ENCODE measurements around the gene PDE7B. TPM values are rescaled to one million over a fixed set of nuclear protein-coding genes. Genes with fewer than 3 reads are reported as not detected.

PDE7B gene
- total RNA-seq, 1 donor from 2014 or later, result 0.05 TPM

DNA sequence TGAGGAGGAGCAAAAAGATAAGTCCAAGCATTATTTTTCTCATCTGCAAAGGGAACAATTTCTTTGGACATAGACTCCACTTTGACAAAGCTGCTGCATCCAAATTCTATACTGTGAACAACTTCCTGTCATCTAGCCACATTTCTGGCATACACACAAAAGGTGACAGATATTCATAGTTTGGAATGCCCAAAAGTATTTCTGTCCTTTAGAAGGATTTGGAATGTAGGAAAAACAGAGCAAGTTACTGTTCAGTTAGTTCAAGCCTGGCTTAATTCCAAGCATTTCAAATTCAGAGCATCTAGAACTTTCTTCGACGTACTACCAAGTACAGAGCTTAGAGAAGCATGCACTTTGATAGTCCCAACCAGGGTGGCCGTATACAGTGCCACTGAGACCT lies 134.0 kb downstream of the PDE7B start:
- peak overlapping the region; percentile 80 for H3K27ac Mint-ChIP-seq (ENCODE audit: unreplicated experiment)
- DNase-seq (ENCODE audit: low spot score), result no peak
- no peaks in the 10 kb centered on the region for H3K27me3 Mint-ChIP-seq (ENCODE audit: low read depth)
- H3K4me1 Mint-ChIP-seq (ENCODE audit: low read depth), result peaks cover 15% of the 10 kb centered on the region
- H3K4me3 Mint-ChIP-seq (ENCODE audit: unreplicated experiment), result no peak overlapping the region
- H3K9me3 Mint-ChIP-seq (ENCODE audit: low read depth), result peaks cover 2% of the 10 kb centered on the region
- no peaks in the 10 kb centered on the region for H3K36me3 Mint-ChIP-seq (ENCODE audit: low read depth)
- TF ChIP-seq, protein P1, sequence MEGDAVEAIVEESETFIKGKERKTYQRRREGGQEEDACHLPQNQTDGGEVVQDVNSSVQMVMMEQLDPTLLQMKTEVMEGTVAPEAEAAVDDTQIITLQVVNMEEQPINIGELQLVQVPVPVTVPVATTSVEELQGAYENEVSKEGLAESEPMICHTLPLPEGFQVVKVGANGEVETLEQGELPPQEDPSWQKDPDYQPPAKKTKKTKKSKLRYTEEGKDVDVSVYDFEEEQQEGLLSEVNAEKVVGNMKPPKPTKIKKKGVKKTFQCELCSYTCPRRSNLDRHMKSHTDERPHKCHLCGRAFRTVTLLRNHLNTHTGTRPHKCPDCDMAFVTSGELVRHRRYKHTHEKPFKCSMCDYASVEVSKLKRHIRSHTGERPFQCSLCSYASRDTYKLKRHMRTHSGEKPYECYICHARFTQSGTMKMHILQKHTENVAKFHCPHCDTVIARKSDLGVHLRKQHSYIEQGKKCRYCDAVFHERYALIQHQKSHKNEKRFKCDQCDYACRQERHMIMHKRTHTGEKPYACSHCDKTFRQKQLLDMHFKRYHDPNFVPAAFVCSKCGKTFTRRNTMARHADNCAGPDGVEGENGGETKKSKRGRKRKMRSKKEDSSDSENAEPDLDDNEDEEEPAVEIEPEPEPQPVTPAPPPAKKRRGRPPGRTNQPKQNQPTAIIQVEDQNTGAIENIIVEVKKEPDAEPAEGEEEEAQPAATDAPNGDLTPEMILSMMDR (IDR thresholded peaks at IDR 0.05), result no peak

DNA sequence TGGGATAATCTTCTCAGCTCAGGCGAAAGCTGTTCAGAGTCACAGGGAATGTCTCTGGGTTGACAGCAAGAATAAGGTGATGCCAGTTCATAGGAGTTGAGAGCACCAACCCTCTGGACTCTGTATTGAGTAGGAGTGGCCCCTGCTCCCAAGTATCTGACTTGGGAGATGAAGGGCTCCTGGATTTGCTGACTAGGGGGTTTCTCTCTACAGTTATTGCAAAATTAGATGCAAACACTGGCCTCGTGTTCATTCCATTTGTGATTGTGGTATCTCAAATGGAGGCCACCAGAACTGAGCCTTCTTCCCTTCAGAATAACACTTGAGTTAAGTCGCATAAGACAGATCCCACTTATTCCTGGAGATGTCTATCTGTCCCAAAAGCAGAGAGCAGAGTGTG lies 135.7 kb downstream of the PDE7B start:
- Mint-ChIP-seq H3K4me3 (ENCODE audit: unreplicated experiment) (no peak overlapping the region), H3K27me3 (ENCODE audit: low read depth) (no peaks in the 10 kb centered on the region), H3K36me3 (ENCODE audit: low read depth) (no peaks in the 10 kb centered on the region), H3K27ac (ENCODE audit: unreplicated experiment) (no peak overlapping the region), H3K4me1 (ENCODE audit: low read depth) (peaks cover 15% of the 10 kb centered on the region), H3K9me3 (ENCODE audit: low read depth) (peaks cover 2% of the 10 kb centered on the region)
- TF ChIP-seq, protein P1 (IDR thresholded peaks at IDR 0.05), result no peak
- no peak for DNase-seq (ENCODE audit: low spot score)

DNA sequence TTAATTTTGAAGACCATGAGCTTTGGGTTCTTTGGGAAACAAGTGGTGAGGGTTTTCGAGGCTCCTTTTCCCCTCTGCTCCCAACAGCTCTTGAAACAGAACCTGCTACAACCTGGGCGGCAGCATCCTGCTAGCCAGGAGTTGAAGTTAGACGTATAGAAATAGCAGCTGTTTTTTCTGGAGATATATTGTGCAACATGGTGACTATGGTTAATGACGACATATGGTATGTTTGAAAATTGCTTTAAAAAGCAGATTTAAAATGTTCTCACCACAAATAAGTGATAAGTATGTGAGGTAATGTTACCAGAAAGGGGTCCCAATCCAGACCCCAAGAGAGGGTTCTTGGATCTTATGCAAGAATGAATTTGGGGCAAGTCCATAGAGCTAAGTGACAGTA lies 138.9 kb downstream of the PDE7B start:
- TF ChIP-seq, protein P1 (IDR thresholded peaks at IDR 0.05), result no peak
- no peak overlapping the region for H3K27ac Mint-ChIP-seq (ENCODE audit: unreplicated experiment)
- H3K4me3 Mint-ChIP-seq (ENCODE audit: unreplicated experiment), result no peak overlapping the region
- no peaks in the 10 kb centered on the region for H3K27me3 Mint-ChIP-seq (ENCODE audit: low read depth)
- peaks cover 14% of the 10 kb centered on the region for H3K4me1 Mint-ChIP-seq (ENCODE audit: low read depth)
- H3K9me3 Mint-ChIP-seq (ENCODE audit: low read depth), result peaks cover 2% of the 10 kb centered on the region
- no peaks in the 10 kb centered on the region for H3K36me3 Mint-ChIP-seq (ENCODE audit: low read depth)
- no peak for DNase-seq (ENCODE audit: low spot score)

DNA sequence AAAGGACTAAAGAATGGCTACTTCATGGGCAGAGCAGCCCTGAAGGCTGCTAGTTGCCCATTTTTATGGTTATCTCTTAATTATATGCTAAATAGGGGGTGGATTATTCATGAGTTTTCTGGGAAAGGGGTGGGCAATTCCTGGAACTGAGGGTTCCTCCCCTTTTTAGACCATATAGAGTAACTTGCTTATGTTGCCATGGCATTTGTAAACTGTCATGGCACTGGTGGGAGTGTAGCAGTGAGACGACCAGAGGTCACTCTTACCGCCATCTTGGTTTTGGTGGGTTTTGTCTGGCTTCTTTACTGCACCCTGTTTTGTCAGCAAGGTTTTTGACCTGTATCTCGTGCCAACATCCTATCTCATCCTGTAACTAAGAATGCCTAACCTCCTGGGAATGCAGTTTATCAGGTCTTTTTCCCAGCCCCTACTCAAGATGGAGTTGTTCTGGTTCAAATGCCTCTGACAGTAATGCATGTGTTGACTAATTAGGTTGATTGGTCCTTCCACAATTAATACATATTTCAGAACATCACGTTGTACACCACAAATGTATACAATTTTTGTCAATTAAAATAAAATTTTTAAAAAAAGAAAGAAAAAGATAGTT lies 139.5 kb downstream of the PDE7B start:
- H3K27ac Mint-ChIP-seq (ENCODE audit: unreplicated experiment), result no peak overlapping the region
- no peaks in the 10 kb centered on the region for H3K36me3 Mint-ChIP-seq (ENCODE audit: low read depth)
- no peak for DNase-seq (ENCODE audit: low spot score)
- no peaks in the 10 kb centered on the region for H3K27me3 Mint-ChIP-seq (ENCODE audit: low read depth)
- H3K9me3 Mint-ChIP-seq (ENCODE audit: low read depth), result peaks cover 2% of the 10 kb centered on the region
- H3K4me3 Mint-ChIP-seq (ENCODE audit: unreplicated experiment), result no peak overlapping the region
- peaks cover 10% of the 10 kb centered on the region for H3K4me1 Mint-ChIP-seq (ENCODE audit: low read depth)
- TF ChIP-seq, protein P1 (IDR thresholded peaks at IDR 0.05), result no peak

DNA sequence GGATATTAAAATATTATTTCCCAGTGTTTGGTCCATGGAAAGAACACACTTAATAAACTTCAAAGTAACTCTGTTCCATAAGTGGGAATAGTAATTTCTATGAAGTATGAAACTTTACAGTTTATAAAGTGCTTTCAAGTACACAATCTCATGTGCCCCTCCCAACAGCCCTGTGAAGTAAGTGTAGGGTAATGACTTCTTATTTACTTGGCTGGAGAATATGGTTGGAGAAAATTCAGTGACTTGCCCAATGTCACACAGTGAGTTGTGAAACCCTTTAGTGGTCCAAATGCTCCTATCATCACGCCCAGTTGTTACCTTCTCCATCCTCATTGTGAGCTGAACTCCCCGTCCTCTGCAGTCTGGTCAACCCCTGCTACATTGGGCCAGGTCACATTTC lies 141.2 kb downstream of the PDE7B start:
- Mint-ChIP-seq H3K27me3 (ENCODE audit: low read depth) (no peaks in the 10 kb centered on the region), H3K4me1 (ENCODE audit: low read depth) (peaks cover 9% of the 10 kb centered on the region), H3K9me3 (ENCODE audit: low read depth) (no peaks in the 10 kb centered on the region), H3K36me3 (ENCODE audit: low read depth) (no peaks in the 10 kb centered on the region), H3K4me3 (ENCODE audit: unreplicated experiment) (no peak overlapping the region), H3K27ac (ENCODE audit: unreplicated experiment) (no peak overlapping the region)
- DNase-seq (ENCODE audit: low spot score), result no peak
- TF ChIP-seq, protein P1 (IDR thresholded peaks at IDR 0.05), result no peak
